Stimulated activated naive CD4-positive, alpha-beta T cell treated with Interleukin-2 at 50 U/mL for 16 hours (primary cell): ENCODE measurements around the gene RCE1.
A peak's percentile ranks its signal among the peaks of the same experiment; 100 is the strongest.

Experiments
- DNase-seq: peaks from one replicate; lab custom pipeline; 2025; lab: John Stamatoyannopoulos, UW

Gene RCE1

DNA sequence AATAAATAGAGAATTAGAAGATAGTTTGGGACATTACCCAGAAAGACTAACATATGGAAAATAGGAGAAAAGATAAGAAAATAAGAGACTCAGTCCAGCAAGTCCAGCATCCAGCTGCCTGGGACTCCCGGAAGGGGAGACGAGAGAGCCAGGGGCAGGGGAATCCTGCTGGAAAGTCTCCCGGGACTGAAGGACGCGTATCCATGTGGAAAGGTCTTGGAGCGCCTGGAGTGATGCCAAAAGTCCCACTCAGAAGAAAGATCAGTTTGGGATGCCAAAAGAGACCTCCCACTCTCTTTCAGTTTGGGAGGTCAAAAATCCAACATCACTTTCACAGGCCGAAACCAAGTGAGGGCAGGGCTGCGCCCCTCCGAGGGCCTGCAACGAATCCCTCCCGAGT, 44.3 kb downstream of the RCE1 start:
- DNase-seq = no peak

- no peak for DNase-seq
These were observed 45.0 kb downstream of the RCE1 start for GRCh38 chr11:66888282-66888681.

DNA sequence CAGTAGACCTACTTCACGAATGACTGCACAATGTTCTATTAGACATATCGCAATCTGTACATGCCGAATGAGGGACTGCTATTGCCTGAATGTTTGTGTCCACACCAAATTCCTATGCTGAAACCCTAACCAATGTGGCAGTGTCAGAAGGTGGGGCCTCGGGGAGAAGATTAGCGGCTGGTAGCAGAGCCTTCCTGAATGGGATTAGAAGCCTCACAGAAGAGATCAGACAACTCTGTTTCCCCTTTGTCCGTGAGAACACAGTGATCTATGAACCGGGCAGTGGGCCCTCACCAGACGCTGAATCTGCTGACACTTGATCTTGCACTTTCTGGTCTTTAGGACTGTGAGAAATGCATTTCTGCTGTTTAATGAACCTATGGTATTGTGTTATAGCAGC, 46.7 kb downstream of the RCE1 start:
- no peak for DNase-seq

GRCh38 chr11:66891851-66892660, 48.8 kb downstream of the RCE1 start:
- peak; percentile 52 for DNase-seq

DNA sequence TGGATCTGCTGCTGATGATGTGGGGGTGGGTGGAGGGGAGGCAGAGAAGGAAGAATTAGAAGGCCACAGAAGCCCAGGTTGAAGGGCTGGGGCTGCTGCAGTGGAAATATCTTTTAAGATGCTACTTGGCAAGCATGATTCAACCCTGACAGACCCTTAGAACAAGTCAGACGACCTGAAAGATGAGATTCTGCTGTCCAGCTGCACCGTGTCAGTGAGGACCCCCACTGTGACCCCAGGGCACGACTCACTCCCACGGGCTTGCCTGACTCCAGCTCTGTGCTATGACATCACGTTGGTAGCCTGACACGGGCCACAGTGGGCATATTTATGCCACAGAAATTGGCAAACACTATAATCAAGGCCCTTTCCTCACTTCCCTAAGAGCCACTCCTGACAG, 49.7 kb downstream of the RCE1 start:
- no peak for DNase-seq

DNA sequence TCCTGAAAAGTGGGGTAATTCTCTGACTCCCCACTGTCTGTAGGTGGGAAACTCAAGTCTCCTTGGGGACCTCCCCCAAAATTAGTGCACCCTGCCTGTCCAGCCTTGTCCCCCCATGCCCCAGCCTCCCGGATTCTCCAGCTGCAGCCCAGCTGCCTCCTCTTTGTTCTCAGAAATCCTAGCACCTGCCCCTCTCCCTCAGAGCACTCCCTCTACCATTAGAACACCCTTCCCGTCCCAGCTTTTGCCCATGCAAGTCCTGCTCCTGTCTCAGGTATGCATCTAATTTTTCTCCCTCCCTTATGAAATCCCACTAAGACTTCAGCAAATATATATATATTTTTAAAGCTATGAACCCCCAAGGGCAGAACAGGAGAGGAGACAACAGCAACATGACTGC, 50.9 kb downstream of the RCE1 start:
- DNase-seq = no peak
